ENCODE results near the gene DGCR2.

DNA sequence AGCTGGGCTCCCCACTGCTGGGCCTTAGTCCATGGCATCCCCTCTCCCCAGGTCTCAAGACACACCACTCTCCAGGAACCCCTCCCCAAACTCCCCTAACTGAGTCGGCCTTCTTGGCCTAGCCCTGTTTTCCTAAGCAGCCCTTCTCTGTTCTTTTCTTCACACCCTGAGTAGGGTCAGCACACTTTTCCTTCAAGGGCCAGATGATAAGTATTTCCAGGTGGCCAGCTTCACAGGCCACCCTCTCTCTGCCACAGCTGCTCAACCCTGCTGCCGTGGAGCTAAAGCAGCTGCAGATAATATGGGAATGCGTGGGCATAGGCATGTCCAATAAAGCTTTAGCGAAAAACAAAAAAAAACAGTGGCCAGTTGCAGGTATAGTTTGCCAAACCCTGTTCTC is 24.1 kb downstream of the DGCR2 start:
- TF ChIP-seq, protein P1, sequence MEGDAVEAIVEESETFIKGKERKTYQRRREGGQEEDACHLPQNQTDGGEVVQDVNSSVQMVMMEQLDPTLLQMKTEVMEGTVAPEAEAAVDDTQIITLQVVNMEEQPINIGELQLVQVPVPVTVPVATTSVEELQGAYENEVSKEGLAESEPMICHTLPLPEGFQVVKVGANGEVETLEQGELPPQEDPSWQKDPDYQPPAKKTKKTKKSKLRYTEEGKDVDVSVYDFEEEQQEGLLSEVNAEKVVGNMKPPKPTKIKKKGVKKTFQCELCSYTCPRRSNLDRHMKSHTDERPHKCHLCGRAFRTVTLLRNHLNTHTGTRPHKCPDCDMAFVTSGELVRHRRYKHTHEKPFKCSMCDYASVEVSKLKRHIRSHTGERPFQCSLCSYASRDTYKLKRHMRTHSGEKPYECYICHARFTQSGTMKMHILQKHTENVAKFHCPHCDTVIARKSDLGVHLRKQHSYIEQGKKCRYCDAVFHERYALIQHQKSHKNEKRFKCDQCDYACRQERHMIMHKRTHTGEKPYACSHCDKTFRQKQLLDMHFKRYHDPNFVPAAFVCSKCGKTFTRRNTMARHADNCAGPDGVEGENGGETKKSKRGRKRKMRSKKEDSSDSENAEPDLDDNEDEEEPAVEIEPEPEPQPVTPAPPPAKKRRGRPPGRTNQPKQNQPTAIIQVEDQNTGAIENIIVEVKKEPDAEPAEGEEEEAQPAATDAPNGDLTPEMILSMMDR (conservative IDR thresholded peaks at IDR 0.05), result no peak
- no peak for TF ChIP-seq ZFX (IDR thresholded peaks at IDR 0.05)

Data from C4-2B (cell line).